Umbilical cord (tissue), 2 donors: ENCODE data around the gene WFDC2. TPM values are rescaled to one million over a fixed set of nuclear protein-coding genes. Genes with fewer than 3 reads are reported as not detected.
"Not testable (repeated sequence)": the region's sequence is repeated elsewhere in the genome, so short reads cannot be mapped to it uniquely, and the experiment has no call there.

Source experiments
- DNase-seq: peaks from one replicate; pipeline ENCODE4 v3.0.0-alpha.2; 2015; ENCODE audit warnings: low spot score
- total RNA-seq: library from RNA; depleted of rRNA; stranded (reverse); fragments of >200 nt; gene quantifications from one replicate; pipeline ENCODE4 v1.2.3, GENCODE V29; 2014; ENCODE audit warnings: low replicate concordance; ENCODE audit not compliant: insufficient read depth

Gene WFDC2
- total RNA-seq, 1 donor from 2014 or later = 9.9 TPM

- DNase-seq = no peak
These were observed 17.3 kb upstream of the WFDC2 start for GRCh38 chr20:45452238-45452637.

GRCh38 chr20:45452772-45453691 is 16.5 kb upstream of the WFDC2 start:
- no peak for DNase-seq

- no peak for DNase-seq
These were observed 12.9 kb upstream of the WFDC2 start for GRCh38 chr20:45456632-45457031.

GRCh38 chr20:45459606-45460005 is 9.9 kb upstream of the WFDC2 start:
- DNase-seq = no peak

- DNase-seq = no peak
These were observed 8.3 kb upstream of the WFDC2 start for GRCh38 chr20:45461225-45461624.

GRCh38 chr20:45462711-45463509 is 6.6 kb upstream of the WFDC2 start:
- no peak for DNase-seq

- no peak for DNase-seq
These were observed 5.8 kb upstream of the WFDC2 start for GRCh38 chr20:45463709-45464108.

- no peak for DNase-seq
These were observed 3.9 kb upstream of the WFDC2 start for GRCh38 chr20:45465491-45466266.

GRCh38 chr20:45467172-45467571 is 2.4 kb upstream of the WFDC2 start:
- no peak for DNase-seq

GRCh38 chr20:45467861-45468260 is 1.7 kb upstream of the WFDC2 start:
- DNase-seq = no peak

GRCh38 chr20:45470262-45470931 is 844 bp downstream of the WFDC2 start:
- peak; percentile 24 for DNase-seq

- DNase-seq = no peak
These were observed 1.4 kb downstream of the WFDC2 start for GRCh38 chr20:45470937-45471336.

- not testable (repeated sequence) for DNase-seq
These were observed 2.7 kb downstream of the WFDC2 start for GRCh38 chr20:45472286-45472685.

- not testable (repeated sequence) for DNase-seq
These were observed 8.1 kb downstream of the WFDC2 start for GRCh38 chr20:45477530-45478148.

GRCh38 chr20:45479822-45480221 is 10.3 kb downstream of the WFDC2 start:
- no peak for DNase-seq

- no peak for DNase-seq
These were observed 15.1 kb downstream of the WFDC2 start for GRCh38 chr20:45484676-45485075.

- no peak for DNase-seq
These were observed 15.8 kb downstream of the WFDC2 start for GRCh38 chr20:45485388-45485787.

- no peak for DNase-seq
These were observed 17.7 kb downstream of the WFDC2 start for GRCh38 chr20:45487231-45487635.

GRCh38 chr20:45489083-45489531 is 19.6 kb downstream of the WFDC2 start:
- no peak for DNase-seq

- no peak for DNase-seq
These were observed 26.0 kb downstream of the WFDC2 start for GRCh38 chr20:45495501-45495941.

GRCh38 chr20:45496166-45496565 is 26.6 kb downstream of the WFDC2 start:
- no peak for DNase-seq
